Calu3 (cell line): ENCODE measurements around the gene CCIN. TPM values are rescaled to one million over a fixed set of nuclear protein-coding genes. Genes with fewer than 3 reads are reported as not detected.

Source experiments
- BruUV-seq: library from RNA; stranded (reverse); fragments of 400-500 nt; replicated peaks from 2 replicates; lab custom pipeline; 2021; lab: Mats Ljungman, UMichigan
- CTCF ChIA-PET: fragments of 300-600 bp; sonication (Branson Sonifier 250); formaldehyde crosslinking; loops from one replicate; lab custom pipeline; 2022; ENCODE audit warnings: antibody characterized with exemption; lab: Charles Lee
- DNase-seq: peaks from one replicate; pipeline ENCODE4 v3.0.0; 2022
- H3K27ac Mint-ChIP-seq: one replicate; pipeline ENCODE4 v1.8.0; 2022; ENCODE audit warnings: mixed read lengths; ENCODE audit not compliant: unreplicated experiment
- H3K27me3 Mint-ChIP-seq: one replicate; pipeline ENCODE4 v1.8.0; 2022; ENCODE audit warnings: mixed read lengths; ENCODE audit not compliant: unreplicated experiment
- H3K36me3 Mint-ChIP-seq: one replicate; pipeline ENCODE4 v1.8.0; 2022; ENCODE audit warnings: mild to moderate bottlenecking, moderate library complexity, mixed read lengths; ENCODE audit not compliant: insufficient read depth, unreplicated experiment
- H3K4me1 Mint-ChIP-seq: one replicate; pipeline ENCODE4 v1.8.0; 2022; ENCODE audit warnings: mild to moderate bottlenecking, low read depth, mixed read lengths; ENCODE audit not compliant: unreplicated experiment
- H3K4me3 Mint-ChIP-seq: one replicate; pipeline ENCODE4 v1.8.0; 2022; ENCODE audit warnings: mild to moderate bottlenecking, low read depth, moderate library complexity, mixed read lengths; ENCODE audit not compliant: unreplicated experiment
- H3K9me3 Mint-ChIP-seq: one replicate; pipeline ENCODE4 v1.8.0; 2022; ENCODE audit warnings: low read depth, mixed read lengths; ENCODE audit not compliant: unreplicated experiment
- intact Hi-C: fragments of 100-400 bp; cut with micrococcal nuclease; formaldehyde crosslinking; loops from one replicate; pipeline ENCODE4 v1.10.0; 2022; ENCODE audit not compliant: unreplicated experiment
- total RNA-seq: library from RNA; stranded (reverse); gene quantifications from 2 replicates; pipeline ENCODE4 v1.2.3, GENCODE V29; 2022
- TF ChIP-seq, protein P1 (sequence below): fragments of 200-600 bp; IDR thresholded peaks from one replicate; pipeline ENCODE4 v1.8.0; 2022; ENCODE audit warnings: antibody characterized with exemption; ENCODE audit not compliant: unreplicated experiment

CCIN gene
- total RNA-seq, 1 experiment from 2014 or later = not detected

DNA sequence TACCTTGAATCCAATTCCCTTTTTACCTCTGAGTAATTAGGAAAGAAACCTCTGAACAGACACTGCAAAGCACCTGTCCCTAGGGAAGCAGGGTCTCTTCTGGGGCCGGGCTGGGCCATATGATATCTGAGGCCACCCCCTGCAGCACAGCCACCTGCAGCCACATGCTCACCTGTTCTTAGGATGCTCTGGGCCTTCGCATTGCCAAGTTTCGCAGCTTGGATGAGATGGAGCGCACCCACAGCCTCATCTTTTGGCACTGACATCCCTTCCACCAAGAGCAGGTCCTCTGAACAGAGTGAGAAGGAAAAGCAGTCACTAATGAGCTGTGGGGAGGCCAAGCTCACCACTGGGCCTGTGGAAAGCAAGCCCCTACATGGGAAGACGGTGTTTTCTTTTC is 48.8 kb downstream of the CCIN start:
- Mint-ChIP-seq H3K27me3 (no peaks in the 10 kb centered on the region), H3K4me3 (no peak overlapping the region), H3K27ac (no peak overlapping the region), H3K36me3 (peaks cover 44% of the 10 kb centered on the region), H3K4me1 (no peaks in the 10 kb centered on the region), H3K9me3 (no peaks in the 10 kb centered on the region)
- CTCF ChIA-PET = no interaction called here
- DNase-seq = no peak
- TF ChIP-seq, protein P1, sequence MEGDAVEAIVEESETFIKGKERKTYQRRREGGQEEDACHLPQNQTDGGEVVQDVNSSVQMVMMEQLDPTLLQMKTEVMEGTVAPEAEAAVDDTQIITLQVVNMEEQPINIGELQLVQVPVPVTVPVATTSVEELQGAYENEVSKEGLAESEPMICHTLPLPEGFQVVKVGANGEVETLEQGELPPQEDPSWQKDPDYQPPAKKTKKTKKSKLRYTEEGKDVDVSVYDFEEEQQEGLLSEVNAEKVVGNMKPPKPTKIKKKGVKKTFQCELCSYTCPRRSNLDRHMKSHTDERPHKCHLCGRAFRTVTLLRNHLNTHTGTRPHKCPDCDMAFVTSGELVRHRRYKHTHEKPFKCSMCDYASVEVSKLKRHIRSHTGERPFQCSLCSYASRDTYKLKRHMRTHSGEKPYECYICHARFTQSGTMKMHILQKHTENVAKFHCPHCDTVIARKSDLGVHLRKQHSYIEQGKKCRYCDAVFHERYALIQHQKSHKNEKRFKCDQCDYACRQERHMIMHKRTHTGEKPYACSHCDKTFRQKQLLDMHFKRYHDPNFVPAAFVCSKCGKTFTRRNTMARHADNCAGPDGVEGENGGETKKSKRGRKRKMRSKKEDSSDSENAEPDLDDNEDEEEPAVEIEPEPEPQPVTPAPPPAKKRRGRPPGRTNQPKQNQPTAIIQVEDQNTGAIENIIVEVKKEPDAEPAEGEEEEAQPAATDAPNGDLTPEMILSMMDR = no peak
- no TSS peak for BruUV-seq
- intact Hi-C loops = no loop called here

DNA sequence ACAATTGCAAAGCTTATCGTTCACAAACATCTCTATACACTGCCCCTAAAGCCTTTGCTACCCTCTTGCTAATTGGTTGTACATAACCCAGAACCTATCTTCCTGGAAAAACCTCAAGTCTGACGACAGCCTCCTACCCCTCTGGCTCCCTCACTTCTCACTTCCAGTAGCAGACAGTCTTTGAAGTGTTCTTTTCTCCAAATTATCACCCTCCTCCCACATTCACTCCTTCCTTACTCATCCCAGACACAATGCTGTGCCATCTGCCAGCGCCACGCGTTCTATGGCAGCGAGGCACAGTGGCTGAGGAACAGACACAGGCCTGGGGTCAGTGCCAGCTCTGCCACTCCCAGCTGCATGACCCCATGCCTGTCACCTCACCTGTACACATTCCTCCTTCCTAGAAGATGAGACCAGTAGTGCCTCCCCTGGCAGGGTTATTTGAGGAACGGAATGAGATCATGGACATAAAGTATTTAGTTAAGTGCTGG is 49.3 kb downstream of the CCIN start:
- H3K36me3 Mint-ChIP-seq = peaks cover 43% of the 10 kb centered on the region
- CTCF ChIA-PET = no interaction called here

More for the DNA sequence above, 49.3 kb downstream of the CCIN start:
- Mint-ChIP-seq H3K9me3 (no peaks in the 10 kb centered on the region), H3K4me3 (no peak overlapping the region), H3K27ac (peak overlapping the region; percentile 23), H3K4me1 (no peaks in the 10 kb centered on the region), H3K27me3 (no peaks in the 10 kb centered on the region)
- no TSS peak for BruUV-seq
- no peak for DNase-seq
- intact Hi-C loops = no loop called here
- TF ChIP-seq, protein P1 = no peak

Other genes starting within 250 kb of the CCIN start
- gene OR2S2, start 211.2 kb upstream of the CCIN start, total RNA-seq = not detected in 2 replicates
- gene RECK, start 132.5 kb upstream of the CCIN start, total RNA-seq = 0.54 and 1.1 TPM in 2 replicates
- gene GLIPR2, start 32.7 kb upstream of the CCIN start, total RNA-seq = 0.19 and 0.24 TPM in 2 replicates
- gene CLTA, start 21.5 kb downstream of the CCIN start, total RNA-seq = 85.5 and 87.3 TPM in 2 replicates
- gene GNE, start 89.1 kb downstream of the CCIN start, total RNA-seq = 23.3 and 23.6 TPM in 2 replicates
- 10.8 and 12.0 TPM in 2 replicates for gene RNF38, start 230.9 kb downstream of the CCIN start, total RNA-seq